Uterus (tissue), 4 donors: ENCODE results near the gene SPTLC1. TPM values are rescaled to one million over a fixed set of nuclear protein-coding genes. Genes with fewer than 3 reads are reported as not detected.
"Not testable (repeated sequence)": the region's sequence is repeated elsewhere in the genome, so short reads cannot be mapped to it uniquely, and the experiment has no call there.

Experiments
- DNase-seq, 2 donors: peaks; one replicate each; pipeline ENCODE4 v3.0.0-alpha.2; 2019 to 2020
- H3K27ac ChIP-seq, 2 donors: fragments of 200-600 bp; sonication (generic); 1 replicate in 1 of 2; 2 replicates in 1 of 2; pipeline ENCODE4 v1.5.1; 2016 to 2018
- H3K27me3 ChIP-seq, 2 donors: fragments of 200-600 bp; sonication (generic); one replicate each; pipeline ENCODE4 v1.5.1; 2018 to 2019; ENCODE audit warnings: control low read depth in 1 of 2
- H3K36me3 ChIP-seq, 2 donors: fragments of 200-600 bp; sonication (generic); one replicate each; pipeline ENCODE4 v1.5.1; 2019; ENCODE audit warnings: control low read depth in 1 of 2
- H3K4me1 ChIP-seq, 2 donors: fragments of 200-600 bp; sonication (generic); one replicate each; pipeline ENCODE4 v1.5.1; 2018 to 2019; ENCODE audit warnings: control low read depth in 1 of 2
- H3K4me3 ChIP-seq, 2 donors: fragments of 200-600 bp; sonication (generic); 1 replicate in 1 of 2; 2 replicates in 1 of 2; pipeline ENCODE4 v1.5.1; 2018 to 2019; ENCODE audit warnings: mild to moderate bottlenecking in 1 of 2
- H3K9me3 ChIP-seq, 2 donors: fragments of 200-600 bp; sonication (generic); one replicate each; pipeline ENCODE4 v1.5.1; 2019; ENCODE audit warnings: control low read depth in 1 of 2
- CTCF ChIP-seq, 4 experiments: fragments of 200-600 bp in 2 of 4; fragments of 450-650 bp in 2 of 4; sonication (generic) in 2 of 4; IDR thresholded peaks; one replicate each; pipeline ENCODE4 v1.5.1; 2016 to 2019; ENCODE audit warnings: antibody characterized with exemption in 4 of 4, mild to moderate bottlenecking in 2 of 4, moderate library complexity in 1 of 4
- POLR2A ChIP-seq, 2 donors: fragments of 450-650 bp; IDR thresholded peaks; one replicate each; pipeline ENCODE4 v1.6.1; 2016; ENCODE audit warnings: antibody characterized with exemption in 2 of 2, mild to moderate bottlenecking in 1 of 2, moderate library complexity in 1 of 2
- intact Hi-C: fragments of 100-400 bp; cut with DNase I; formaldehyde crosslinking; loops from one replicate; pipeline ENCODE4 v1.15.1; 2023; ENCODE audit warnings: low total_unique reads
- total RNA-seq, 4 donors: library from RNA; depleted of rRNA in 3 of 4; stranded (reverse); fragments of >200 nt in 3 of 4; gene quantifications; one replicate each; pipeline versions ENCODE4 v1.1.0 to v1.2.4, GENCODE V29; 2014 to 2023
- donor health status: DM: yes; HTN: yes; CAD: no.

The SPTLC1 gene
- total RNA-seq, 4 donors from 2014 or later: 42.9 to 153 (median 70.8) TPM

DNA sequence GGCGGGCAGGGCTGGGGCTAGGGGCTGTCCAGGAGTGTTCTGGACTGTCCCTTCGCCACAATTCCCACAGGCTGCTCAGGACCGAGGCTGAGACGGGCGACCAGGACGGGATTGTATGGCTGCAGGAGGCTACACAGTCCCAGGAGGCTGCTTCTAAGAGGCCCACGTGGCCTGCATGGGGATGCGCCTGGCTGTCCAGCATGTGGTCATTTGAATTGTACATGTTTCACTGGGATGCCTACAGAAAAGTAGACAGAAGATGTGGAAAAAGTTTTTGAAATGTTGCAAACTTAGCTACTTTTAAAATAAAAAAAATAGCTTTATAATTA is 32.6 kb upstream of the SPTLC1 start:
- Histone ChIP-seq H3K36me3 (no peaks in the 10 kb centered on the region), H3K9me3 (no peaks in the 10 kb centered on the region), H3K27me3 (no peaks in the 10 kb centered on the region), H3K4me3 (no peak overlapping the region), H3K4me1 (peaks cover 0 to 3% of the 10 kb centered on the region in 2 donors), H3K27ac (peak overlapping the region; percentile 87)
- no peak for DNase-seq
- intact Hi-C loops: no loop called here
- TF ChIP-seq CTCF (IDR thresholded peaks at IDR 0.05): no peak
- TF ChIP-seq POLR2A (IDR thresholded peaks at IDR 0.05): no peak

- H3K4me1 ChIP-seq: no peaks in the 10 kb centered on the region
- H3K27me3 ChIP-seq: no peaks in the 10 kb centered on the region
- H3K4me3 ChIP-seq: no peak overlapping the region
- H3K27ac ChIP-seq: peak overlapping the region; percentile 87
- peak; percentile 81 to 83 for DNase-seq
- no peaks in the 10 kb centered on the region for H3K9me3 ChIP-seq
- intact Hi-C loops: no loop called here
- TF ChIP-seq POLR2A (IDR thresholded peaks at IDR 0.05): no peak
- TF ChIP-seq CTCF (IDR thresholded peaks at IDR 0.05): peak in 3 of 4 experiments; percentile 12 to 32 (median 22)
- no peaks in the 10 kb centered on the region for H3K36me3 ChIP-seq
Observed at GRCh38 chr9:92147030-92147851, 32.0 kb upstream of the SPTLC1 start.

DNA sequence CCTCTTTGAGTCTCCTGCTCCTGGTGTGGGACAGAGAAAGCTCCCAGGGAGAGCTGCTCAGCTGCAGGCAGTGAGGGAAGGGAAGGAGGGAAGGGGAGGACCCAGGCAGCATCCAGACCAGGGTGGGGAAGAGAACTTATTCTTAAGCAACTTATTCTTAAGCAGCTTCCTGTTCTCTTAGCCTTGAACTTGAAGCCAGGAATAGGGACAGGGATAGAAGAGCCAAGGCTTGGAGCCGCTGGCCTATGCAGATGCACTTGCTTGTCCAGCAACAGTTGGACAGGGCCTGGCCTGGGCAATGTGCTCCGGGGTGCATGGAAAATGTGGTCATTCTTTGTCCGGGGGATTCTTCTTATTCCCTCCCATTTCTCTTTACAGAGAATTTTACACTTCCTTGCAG is 31.4 kb upstream of the SPTLC1 start:
- no peaks in the 10 kb centered on the region for H3K27me3 ChIP-seq
- peak overlapping the region; percentile 87 for H3K27ac ChIP-seq
- intact Hi-C loops: no loop called here
- no peaks in the 10 kb centered on the region for H3K9me3 ChIP-seq
- no peaks in the 10 kb centered on the region for H3K36me3 ChIP-seq
- H3K4me1 ChIP-seq: no peaks in the 10 kb centered on the region
- DNase-seq: peak in 1 of 2 donors; percentile 43
- no peak overlapping the region for H3K4me3 ChIP-seq
- TF ChIP-seq CTCF (IDR thresholded peaks at IDR 0.05) (no peak), POLR2A (IDR thresholded peaks at IDR 0.05) (no peak)

DNA sequence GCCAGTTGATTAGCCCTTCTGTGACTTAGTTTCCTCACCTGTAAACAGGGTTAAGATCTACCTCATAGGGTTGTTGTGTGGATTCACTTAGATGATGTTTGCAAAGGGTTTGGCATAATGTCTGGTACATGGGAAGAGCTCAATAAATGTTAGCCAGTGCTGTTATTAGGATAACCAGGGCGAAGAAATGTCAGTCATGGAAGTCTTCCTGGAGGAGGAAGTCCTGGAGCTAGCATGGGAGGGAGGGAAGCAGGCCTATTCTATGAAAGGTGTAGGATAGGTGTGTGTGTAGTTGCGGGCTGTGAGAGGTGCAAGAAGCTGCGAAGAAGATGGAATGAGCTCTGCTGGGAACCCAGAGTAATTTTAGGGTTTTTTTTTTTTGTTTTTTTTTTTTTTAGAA is 30.6 kb upstream of the SPTLC1 start:
- DNase-seq, H3K4me1 ChIP-seq, H3K27me3 ChIP-seq, H3K9me3 ChIP-seq, H3K36me3 ChIP-seq, intact Hi-C loops, H3K4me3 ChIP-seq: not testable (repeated sequence)
- H3K27ac ChIP-seq: peak overlapping the region; percentile 87

GRCh38 chr9:92142329-92142728 is 27.1 kb upstream of the SPTLC1 start:
- Histone ChIP-seq H3K4me1 (no peaks in the 10 kb centered on the region), H3K9me3 (no peaks in the 10 kb centered on the region), H3K27me3 (no peaks in the 10 kb centered on the region), H3K36me3 (no peaks in the 10 kb centered on the region), H3K27ac (peak overlapping the region in 1 of 2 donors; percentile 81), H3K4me3 (no peak overlapping the region)
- DNase-seq: no peak
- intact Hi-C loops: no loop called here
- TF ChIP-seq CTCF (IDR thresholded peaks at IDR 0.05) (no peak), POLR2A (IDR thresholded peaks at IDR 0.05) (no peak)
